Measurements from ENCODE around the gene FRMPD2.
"Not testable (repeated sequence)": the region's sequence is repeated elsewhere in the genome, so short reads cannot be mapped to it uniquely, and the experiment has no call there.

DNA sequence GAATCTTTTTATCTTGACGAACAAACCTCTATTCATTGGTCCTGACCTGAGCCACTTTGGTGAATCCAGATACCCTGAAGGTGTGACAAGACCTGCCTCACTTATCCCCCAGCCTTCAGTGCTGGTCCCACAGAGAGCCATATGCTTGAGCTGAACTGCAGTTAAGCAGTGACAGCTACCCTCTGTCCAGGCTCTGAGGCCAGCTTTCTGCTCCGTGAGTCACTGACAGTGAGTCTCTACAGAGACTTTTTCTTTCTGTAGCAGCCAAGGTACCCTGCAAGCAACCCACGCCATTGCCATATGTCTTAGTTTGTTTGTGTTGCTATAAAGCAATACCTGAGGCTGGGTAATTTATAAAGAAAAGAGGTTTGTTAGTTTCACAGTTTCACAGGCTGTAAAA is 133.5 kb downstream of the FRMPD2 start:
- TF ChIP-seq, protein P1, sequence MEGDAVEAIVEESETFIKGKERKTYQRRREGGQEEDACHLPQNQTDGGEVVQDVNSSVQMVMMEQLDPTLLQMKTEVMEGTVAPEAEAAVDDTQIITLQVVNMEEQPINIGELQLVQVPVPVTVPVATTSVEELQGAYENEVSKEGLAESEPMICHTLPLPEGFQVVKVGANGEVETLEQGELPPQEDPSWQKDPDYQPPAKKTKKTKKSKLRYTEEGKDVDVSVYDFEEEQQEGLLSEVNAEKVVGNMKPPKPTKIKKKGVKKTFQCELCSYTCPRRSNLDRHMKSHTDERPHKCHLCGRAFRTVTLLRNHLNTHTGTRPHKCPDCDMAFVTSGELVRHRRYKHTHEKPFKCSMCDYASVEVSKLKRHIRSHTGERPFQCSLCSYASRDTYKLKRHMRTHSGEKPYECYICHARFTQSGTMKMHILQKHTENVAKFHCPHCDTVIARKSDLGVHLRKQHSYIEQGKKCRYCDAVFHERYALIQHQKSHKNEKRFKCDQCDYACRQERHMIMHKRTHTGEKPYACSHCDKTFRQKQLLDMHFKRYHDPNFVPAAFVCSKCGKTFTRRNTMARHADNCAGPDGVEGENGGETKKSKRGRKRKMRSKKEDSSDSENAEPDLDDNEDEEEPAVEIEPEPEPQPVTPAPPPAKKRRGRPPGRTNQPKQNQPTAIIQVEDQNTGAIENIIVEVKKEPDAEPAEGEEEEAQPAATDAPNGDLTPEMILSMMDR (conservative IDR thresholded peaks at IDR 0.05; ENCODE audit: low read depth, low read length) = not testable (repeated sequence)
- TF ChIP-seq EZH2 (IDR thresholded peaks at IDR 0.05; ENCODE audit: borderline replicate concordance, low read depth, low read length, poor library complexity, severe bottlenecking) = not testable (repeated sequence)
